Measurements from ENCODE around the gene ZNF79. TPM values are rescaled to one million over a fixed set of nuclear protein-coding genes. Genes with fewer than 3 reads are reported as not detected.

ZNF79 gene
- total and polyA plus RNA-seq, 2 of the 4 experiments (the other 2 are of a cell fraction): 5.6 to 15.4 TPM

- intact Hi-C loops (cut with micrococcal nuclease): no loop called here
Observed at GRCh38 chr9:127493592-127494303, 69.6 kb downstream of the ZNF79 start.

More at GRCh38 chr9:127493592-127494303, 69.6 kb downstream of the ZNF79 start:
- CTCF ChIA-PET: no interaction called here
- 83% methylated on average over 12 of the region's 22 CpGs; no CpG with 5 or more reads in 1 of the 2 experiments for WGBS, 2 experiments (ENCODE audit: extremely low coverage in 2 of 2, insufficient read length in 1 of 2)
- peaks cover 7% of the 10 kb centered on the region for H4K20me1 ChIP-seq (ENCODE audit: insufficient read depth, low read length)
- TF ChIP-seq CEBPB (IDR thresholded peaks at IDR 0.05; ENCODE audit: low read depth, low read length) (no peak), NFE2L2 (IDR thresholded peaks at IDR 0.05; ENCODE audit: low read depth, low read length) (no peak), FOS (IDR thresholded peaks at IDR 0.05; ENCODE audit: low read depth, low read length) (no peak), USF2 (IDR thresholded peaks at IDR 0.05; ENCODE audit: low read depth, low read length) (no peak), RAD21 (IDR thresholded peaks at IDR 0.05; ENCODE audit: low read length) (no peak)
- H3K4me1 ChIP-seq (ENCODE audit: control insufficient read depth, insufficient read depth, low read length): peaks cover 14% of the 10 kb centered on the region
- H3K9me3 ChIP-seq (ENCODE audit: control insufficient read depth, insufficient read depth, low read length): no peaks in the 10 kb centered on the region
- no TSS peak for BruUV-seq (replicated peaks)
- POLR2A ChIA-PET (ENCODE audit: unreplicated experiment): no interaction called here
- H3K36me3 ChIP-seq (ENCODE audit: control insufficient read depth, insufficient read depth, low read length): peaks cover 56% of the 10 kb centered on the region
- no peak overlapping the region for H3K4ac ChIP-seq (ENCODE audit: low read depth, low read length)
- no peak overlapping the region for H2BK20ac ChIP-seq (ENCODE audit: low read depth, low read length)
- peak overlapping the region; percentile 7; the same call in 1 of the 2 replicates for H3K23ac ChIP-seq (ENCODE audit: low read depth, low read length)
- no peak overlapping the region for H4K5ac ChIP-seq (ENCODE audit: low read depth, low read length)
- peaks cover 7% of the 10 kb centered on the region; the same call in 1 of the 2 replicates for H3K9me1 ChIP-seq (ENCODE audit: insufficient read depth, low read length)
- H2AFZ ChIP-seq (replicated peaks; ENCODE audit: low read length, poor library complexity): no peak overlapping the region
- DNase-seq (no peak), ATAC-seq (ENCODE audit: low read depth) (no peak)
- no peak overlapping the region for H2BK5ac ChIP-seq (ENCODE audit: low read depth, low read length, poor library complexity, severe bottlenecking)
- no peak overlapping the region for H2AK5ac ChIP-seq (ENCODE audit: low read depth, low read length)
- no peaks in the 10 kb centered on the region for H3K27me3 ChIP-seq (ENCODE audit: control insufficient read depth, insufficient read depth, low read length)
- H3K27ac ChIP-seq (ENCODE audit: insufficient read depth, low read length): no peak overlapping the region
- H3K9ac ChIP-seq (ENCODE audit: low read depth, low read length): no peak overlapping the region
- dilution Hi-C loops (cut with HindIII; ENCODE audit: low sequenced_read_pairs, unreplicated experiment) (no loop called here), in situ Hi-C loops (cut with MboI; ENCODE audit: low sequenced_read_pairs) (no loop called here)
- H3K4me3 ChIP-seq (ENCODE audit: insufficient read depth, low read depth, low read length): no peak overlapping the region
- no peak overlapping the region for H2BK120ac ChIP-seq (ENCODE audit: low read depth, low read length)
- no peak overlapping the region for H3K4me2 ChIP-seq (ENCODE audit: low read depth, low read length)
- H4K91ac ChIP-seq (ENCODE audit: insufficient read depth, low read depth, low read length): no peak overlapping the region
- H3K18ac ChIP-seq (ENCODE audit: low read depth, low read length): no peak overlapping the region
- no peak overlapping the region for H2AK9ac ChIP-seq (replicated peaks; ENCODE audit: low read depth, low read length, poor library complexity)
- H2BK15ac ChIP-seq (ENCODE audit: low read depth, low read length): no peak overlapping the region
- no peak overlapping the region for H3K14ac ChIP-seq (replicated peaks; ENCODE audit: low read depth, low read length)
- no peak overlapping the region for H3K56ac ChIP-seq (ENCODE audit: extremely low read depth, insufficient read depth, low read length)
- no peak overlapping the region for H4K8ac ChIP-seq (ENCODE audit: low read depth in 2 of 2, low read length in 2 of 2)
- H3K79me1 ChIP-seq (ENCODE audit: low read depth in 1 of 2, low read length in 2 of 2): peaks cover 2 to 28% of the 10 kb centered on the region in 2 experiments; a peak in 1 of 4 replicates

Measured in IMR-90 (cell line).